SK-N-SH treated with all-trans-retinoic acid at 6 μM for 48 hours (cell line): ENCODE measurements around the gene LILRA6.
A peak's percentile ranks its signal among the peaks of the same experiment; 100 is the strongest.

Experiments
- ATAC-seq: fragments of 200-7000 bp; cut with Tn5 transposase; 3 replicates; pipeline ENCODE4 v1.9.1; 2020; ENCODE audit warnings: mild to moderate bottlenecking, moderate library complexity
- ARNTL ChIP-seq: fragments of 450-650 bp; formaldehyde crosslinking; IDR thresholded peaks from 2 replicates; pipeline ENCODE4 v1.5.0; 2020; ENCODE audit warnings: low read depth, mild to moderate bottlenecking, moderate library complexity, borderline replicate concordance
- BACH2 ChIP-seq: fragments of 250-450 bp; sonication (Bioruptor Pico); IDR thresholded peaks from 2 replicates; pipeline ENCODE4 v1.9.0; 2021; ENCODE audit warnings: mild to moderate bottlenecking, borderline replicate concordance
- CSDC2 ChIP-seq: fragments of 250-450 bp; sonication (Bioruptor Pico); IDR thresholded peaks from 2 replicates; pipeline ENCODE4 v1.5.0; 2020; ENCODE audit warnings: mild to moderate bottlenecking, moderate library complexity
- ESRRG ChIP-seq: fragments of 250-450 bp; sonication (Bioruptor Pico); IDR thresholded peaks from 2 replicates; pipeline ENCODE4 v1.6.1; 2021; ENCODE audit warnings: mild to moderate bottlenecking
- GLIS3 ChIP-seq: fragments of 250-450 bp; sonication (Bioruptor Pico); IDR thresholded peaks from 2 replicates; pipeline ENCODE4 v1.5.0; 2020; ENCODE audit warnings: mild to moderate bottlenecking, moderate library complexity
- ISL1 ChIP-seq: fragments of 250-450 bp; sonication (Bioruptor Pico); IDR thresholded peaks from 2 replicates; pipeline ENCODE4 v2.1.2; 2022; ENCODE audit warnings: mild to moderate bottlenecking, moderate library complexity
- OSR1 ChIP-seq: fragments of 250-450 bp; sonication (Bioruptor Pico); IDR thresholded peaks from 2 replicates; pipeline ENCODE4 v1.8.0; 2022; ENCODE audit warnings: moderate library complexity, mild to moderate bottlenecking, inconsistent platforms
- POU6F1 ChIP-seq: fragments of 250-450 bp; sonication (Bioruptor Pico); IDR thresholded peaks from 2 replicates; pipeline ENCODE4 v1.8.0; 2021; ENCODE audit warnings: low read depth, mild to moderate bottlenecking, moderate library complexity, borderline replicate concordance
- PPARA ChIP-seq: fragments of 250-450 bp; sonication (Bioruptor Pico); IDR thresholded peaks from 2 replicates; pipeline ENCODE4 v1.5.0; 2020; ENCODE audit warnings: mild to moderate bottlenecking, borderline replicate concordance
- RARB ChIP-seq: fragments of 250-450 bp; sonication (Bioruptor Pico); IDR thresholded peaks from 2 replicates; pipeline ENCODE4 v1.8.0; 2021; ENCODE audit warnings: mild to moderate bottlenecking, moderate library complexity
- SNAI2 ChIP-seq: fragments of 250-450 bp; sonication (Bioruptor Pico); IDR thresholded peaks from 2 replicates; pipeline ENCODE4 v1.5.0; 2020; ENCODE audit warnings: mild to moderate bottlenecking, moderate library complexity
- TCF4 ChIP-seq: fragments of 250-450 bp; sonication (Bioruptor Pico); IDR thresholded peaks from 2 replicates; pipeline ENCODE4 v1.8.0; 2021; ENCODE audit warnings: mild to moderate bottlenecking, moderate library complexity, borderline replicate concordance
- TOX ChIP-seq: fragments of 250-450 bp; sonication (Bioruptor Pico); IDR thresholded peaks from 2 replicates; pipeline ENCODE4 v1.8.0; 2021; ENCODE audit warnings: mild to moderate bottlenecking, moderate library complexity, borderline replicate concordance
- TSHZ2 ChIP-seq: fragments of 250-450 bp; sonication (Bioruptor Pico); IDR thresholded peaks from 2 replicates; pipeline ENCODE4 v1.5.0; 2020; ENCODE audit warnings: mild to moderate bottlenecking, moderate library complexity
- ZC3H10 ChIP-seq: fragments of 250-450 bp; sonication (Bioruptor Pico); IDR thresholded peaks from 2 replicates; pipeline ENCODE4 v1.5.1; 2021; ENCODE audit warnings: mild to moderate bottlenecking, moderate library complexity
- ZFP3 ChIP-seq: fragments of 250-450 bp; sonication (Bioruptor Pico); IDR thresholded peaks from 2 replicates; pipeline ENCODE4 v1.5.0; 2020; ENCODE audit warnings: mild to moderate bottlenecking, moderate library complexity
- ZFP30 ChIP-seq: fragments of 450-650 bp; formaldehyde crosslinking; IDR thresholded peaks from 2 replicates; pipeline ENCODE4 v1.5.0; 2022; ENCODE audit warnings: mild to moderate bottlenecking, moderate library complexity
- ZNF70 ChIP-seq: fragments of 450-650 bp; formaldehyde crosslinking; IDR thresholded peaks from 2 replicates; pipeline ENCODE4 v1.5.0; 2020; ENCODE audit warnings: mild to moderate bottlenecking, moderate library complexity
- TF ChIP-seq, protein P1 (sequence below): fragments of 250-450 bp; sonication (Bioruptor Pico); IDR thresholded peaks from 2 replicates; pipeline ENCODE4 v1.5.1; 2020; ENCODE audit warnings: low read depth, mild to moderate bottlenecking, moderate library complexity
- TF ChIP-seq, protein P2 (sequence below): fragments of 250-450 bp; sonication (Bioruptor Pico); IDR thresholded peaks from 2 replicates; pipeline ENCODE4 v1.5.1; 2021; ENCODE audit warnings: mild to moderate bottlenecking, moderate library complexity

LILRA6 gene

GRCh38 chr19:54209811-54210494 is 32.6 kb downstream of the LILRA6 start:
- ATAC-seq, result peak; percentile 82
- TF ChIP-seq ESRRG (CRISPR knock-in tag) (no peak), ZFP3 (0 out of 2 replicates have a peak, but pooled peaks have one; percentile 51)

DNA sequence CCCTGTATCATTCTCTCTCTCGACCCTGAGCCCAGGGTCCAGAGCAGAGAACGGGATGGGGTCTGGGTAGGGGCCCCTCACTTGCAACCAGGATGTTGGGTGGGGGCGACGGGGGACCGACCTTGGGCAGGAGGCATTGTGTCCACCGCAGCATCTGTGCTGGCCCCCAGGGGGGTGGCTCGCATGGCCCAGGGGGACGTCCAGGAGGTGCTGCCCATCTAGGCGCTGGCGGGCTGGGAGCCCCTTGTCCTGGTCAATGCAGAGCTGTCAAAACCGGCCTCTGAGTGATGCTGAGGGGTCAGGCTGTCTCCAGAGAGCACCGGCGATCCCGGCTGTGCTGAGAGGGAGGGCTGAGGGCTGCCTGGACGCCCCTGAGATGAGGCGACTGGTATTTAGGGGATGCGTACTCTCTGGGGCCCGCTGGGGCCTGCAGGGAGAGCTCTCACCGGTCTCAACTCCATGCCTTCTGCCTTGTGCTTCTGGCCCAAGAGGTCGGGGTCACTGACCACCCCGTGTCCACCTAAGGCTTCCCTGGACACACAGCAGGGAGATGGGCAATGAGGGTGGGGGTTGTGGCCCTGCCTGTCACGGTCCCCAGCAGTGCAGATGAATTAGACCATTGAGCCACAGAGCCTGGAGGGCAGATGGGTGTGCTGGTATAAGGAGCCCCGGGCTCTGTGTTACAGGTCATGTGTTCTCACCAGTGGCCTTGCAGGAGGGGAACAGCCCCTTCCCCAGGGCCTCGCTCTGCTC is 33.4 kb downstream of the LILRA6 start:
- peak; percentile 51 for ATAC-seq

GRCh38 chr19:54208784-54209057 is 33.9 kb downstream of the LILRA6 start:
- no peak for TF ChIP-seq SNAI2 (CRISPR knock-in tag)
- TF ChIP-seq, protein P1, sequence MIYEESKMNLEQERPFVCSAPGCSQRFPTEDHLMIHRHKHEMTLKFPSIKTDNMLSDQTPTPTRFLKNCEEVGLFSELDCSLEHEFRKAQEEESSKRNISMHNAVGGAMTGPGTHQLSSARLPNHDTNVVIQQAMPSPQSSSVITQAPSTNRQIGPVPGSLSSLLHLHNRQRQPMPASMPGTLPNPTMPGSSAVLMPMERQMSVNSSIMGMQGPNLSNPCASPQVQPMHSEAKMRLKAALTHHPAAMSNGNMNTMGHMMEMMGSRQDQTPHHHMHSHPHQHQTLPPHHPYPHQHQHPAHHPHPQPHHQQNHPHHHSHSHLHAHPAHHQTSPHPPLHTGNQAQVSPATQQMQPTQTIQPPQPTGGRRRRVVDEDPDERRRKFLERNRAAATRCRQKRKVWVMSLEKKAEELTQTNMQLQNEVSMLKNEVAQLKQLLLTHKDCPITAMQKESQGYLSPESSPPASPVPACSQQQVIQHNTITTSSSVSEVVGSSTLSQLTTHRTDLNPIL (CRISPR knock-in tag), result 0 out of 2 replicates have a peak, but pooled peaks have one; percentile 0
- ATAC-seq, result peak; percentile 9; the same call in 2 of the 3 replicates

More for the DNA sequence above, 33.4 kb downstream of the LILRA6 start:
- TF ChIP-seq TCF4 (no peak), RARB (CRISPR knock-in tag) (no peak), GLIS3 (CRISPR knock-in tag) (no peak), TOX (CRISPR knock-in tag) (no peak), TSHZ2 (no peak), ZC3H10 (CRISPR knock-in tag) (no peak), ISL1 (CRISPR knock-in tag) (no peak), PPARA (CRISPR knock-in tag) (no peak), ZNF70 (no peak), OSR1 (CRISPR knock-in tag) (no peak), SNAI2 (CRISPR knock-in tag) (no peak), ARNTL (CRISPR knock-in tag) (no peak), ZFP3 (no peak), ESRRG (CRISPR knock-in tag) (no peak), ZFP30 (CRISPR knock-in tag) (no peak), POU6F1 (CRISPR knock-in tag) (no peak), BACH2 (CRISPR knock-in tag) (no peak)
- TF ChIP-seq, protein P2, sequence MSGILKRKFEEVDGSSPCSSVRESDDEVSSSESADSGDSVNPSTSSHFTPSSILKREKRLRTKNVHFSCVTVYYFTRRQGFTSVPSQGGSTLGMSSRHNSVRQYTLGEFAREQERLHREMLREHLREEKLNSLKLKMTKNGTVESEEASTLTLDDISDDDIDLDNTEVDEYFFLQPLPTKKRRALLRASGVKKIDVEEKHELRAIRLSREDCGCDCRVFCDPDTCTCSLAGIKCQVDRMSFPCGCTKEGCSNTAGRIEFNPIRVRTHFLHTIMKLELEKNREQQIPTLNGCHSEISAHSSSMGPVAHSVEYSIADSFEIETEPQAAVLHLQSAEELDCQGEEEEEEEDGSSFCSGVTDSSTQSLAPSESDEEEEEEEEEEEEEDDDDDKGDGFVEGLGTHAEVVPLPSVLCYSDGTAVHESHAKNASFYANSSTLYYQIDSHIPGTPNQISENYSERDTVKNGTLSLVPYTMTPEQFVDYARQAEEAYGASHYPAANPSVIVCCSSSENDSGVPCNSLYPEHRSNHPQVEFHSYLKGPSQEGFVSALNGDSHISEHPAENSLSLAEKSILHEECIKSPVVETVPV (CRISPR knock-in tag), result no peak

GRCh38 chr19:54207983-54208783 is 34.4 kb downstream of the LILRA6 start:
- TF ChIP-seq, protein P1 (CRISPR knock-in tag), result peak; percentile 8; the same call in 1 of the 2 replicates
- TF ChIP-seq TSHZ2, result no peak
- TF ChIP-seq ZNF70, result no peak
- 0 out of 2 replicates have a peak, but pooled peaks have one; percentile 4 for TF ChIP-seq SNAI2 (CRISPR knock-in tag)
- no peak for TF ChIP-seq RARB (CRISPR knock-in tag)
- TF ChIP-seq, protein P2 (CRISPR knock-in tag), result 0 out of 2 replicates have a peak, but pooled peaks have one; percentile 16
- no peak for TF ChIP-seq CSDC2 (CRISPR knock-in tag)
- 0 out of 2 replicates have a peak, but pooled peaks have one; percentile 10 for TF ChIP-seq TCF4
- ATAC-seq, result peak; percentile 1; the same call in 1 of the 3 replicates
